MCF 10A (cell line): ENCODE data around the gene ABHD12. TPM values are rescaled to one million over a fixed set of nuclear protein-coding genes. Genes with fewer than 3 reads are reported as not detected.

Experiments
- BruUV-seq: library from RNA; stranded (reverse); fragments of 400-500 nt; replicated peaks from 2 replicates; lab custom pipeline; 2021; lab: Mats Ljungman, UMichigan
- CTCF ChIA-PET: fragments of 300-600 bp; sonication (Branson Sonifier 250); formaldehyde crosslinking; extraction: SDS; loops from one replicate; lab custom pipeline; 2021; ENCODE audit warnings: antibody characterized with exemption, inconsistent platforms; lab: Yijun Ruan, JAX
- POLR2A ChIA-PET: fragments of 300-600, 350-650 bp; sonication (Branson Sonifier 250); formaldehyde crosslinking; extraction: SDS; loops from one replicate; lab custom pipeline; 2020; ENCODE audit warnings: antibody characterized with exemption, inconsistent platforms; lab: Yijun Ruan, JAX
- DNase-seq: peaks from one replicate; pipeline ENCODE4 v3.0.0-alpha.2; 2018; ENCODE audit not compliant: unreplicated experiment
- H3K27ac Mint-ChIP-seq: one replicate; pipeline ENCODE4 v1.8.0; 2022; ENCODE audit warnings: mild to moderate bottlenecking, low read depth, mixed read lengths; ENCODE audit not compliant: unreplicated experiment
- H3K27me3 Mint-ChIP-seq: one replicate; pipeline ENCODE4 v1.8.0; 2022; ENCODE audit warnings: mixed read lengths; ENCODE audit not compliant: insufficient read depth, unreplicated experiment
- H3K36me3 Mint-ChIP-seq: one replicate; pipeline ENCODE4 v1.8.0; 2022; ENCODE audit warnings: mild to moderate bottlenecking, moderate library complexity, mixed read lengths; ENCODE audit not compliant: insufficient read depth, unreplicated experiment
- H3K4me1 Mint-ChIP-seq: one replicate; pipeline ENCODE4 v1.8.0; 2022; ENCODE audit warnings: mixed read lengths; ENCODE audit not compliant: insufficient read depth, unreplicated experiment
- H3K4me3 Mint-ChIP-seq: one replicate; pipeline ENCODE4 v1.8.0; 2022; ENCODE audit warnings: mild to moderate bottlenecking, moderate library complexity, mixed read lengths; ENCODE audit not compliant: unreplicated experiment
- H3K9me3 Mint-ChIP-seq: one replicate; pipeline ENCODE4 v1.8.0; 2022; ENCODE audit warnings: mixed read lengths; ENCODE audit not compliant: unreplicated experiment
- CTCF ChIP-seq: fragments of 200-600 bp; IDR thresholded peaks from one replicate; pipeline ENCODE4 v1.8.0; 2022; ENCODE audit warnings: antibody characterized with exemption, mild to moderate bottlenecking; ENCODE audit not compliant: unreplicated experiment
- intact Hi-C: fragments of 100-400 bp; cut with micrococcal nuclease; formaldehyde crosslinking; loops from 2 replicates; pipeline ENCODE4 v1.14.1; 2022
- total RNA-seq: library from RNA; stranded (reverse); gene quantifications from 2 replicates; pipeline ENCODE4 v1.2.3, GENCODE V29; 2022

The ABHD12 gene
- total RNA-seq, 1 experiment from 2014 or later, result 18.6 TPM

GRCh38 chr20:25394996-25395395, 4.4 kb upstream of the ABHD12 start:
- no peak overlapping the region for H3K4me3 Mint-ChIP-seq
- ChIA-PET CTCF (interaction anchor here (0.8 to 6.3 kb wide), 6 partner anchors 12 to 330 kb away, joined by 3 to 68 read pairs (median 4); partner anchors contain the start of gene GINS1), POLR2A (interaction anchor here (0.6 to 1.5 kb wide), 4 partner anchors 12 to 216 kb away, joined by 3 to 4 read pairs (median 4); partner anchors contain the start of genes GINS1 and PYGB)
- H3K9me3 Mint-ChIP-seq, result no peaks in the 10 kb centered on the region
- no peaks in the 10 kb centered on the region for H3K4me1 Mint-ChIP-seq
- no TSS peak for BruUV-seq
- no peak overlapping the region for H3K27ac Mint-ChIP-seq
- H3K36me3 Mint-ChIP-seq, result peaks cover 7% of the 10 kb centered on the region
- TF ChIP-seq CTCF, result no peak
- no peaks in the 10 kb centered on the region for H3K27me3 Mint-ChIP-seq
- intact Hi-C loops, result loop anchor here (5.0 kb wide), 2 partner anchors 143 to 328 kb away; no protein-coding TSS in a partner anchor
- no peak for DNase-seq

- H3K4me1 Mint-ChIP-seq, result peaks cover 5% of the 10 kb centered on the region
- H3K9me3 Mint-ChIP-seq, result no peaks in the 10 kb centered on the region
- ChIA-PET POLR2A (interaction anchor here (1.1 to 1.5 kb wide), 3 partner anchors 13 to 215 kb away, joined by 3 to 4 read pairs (median 3); partner anchors contain the start of genes GINS1 and PYGB), CTCF (interaction anchor here (1.0 to 2.6 kb wide), 4 partner anchors 83 to 400 kb away, joined by 3 to 15 read pairs (median 4); no protein-coding TSS in a partner anchor)
- peaks cover 7% of the 10 kb centered on the region for H3K36me3 Mint-ChIP-seq
- no peak for DNase-seq
- TF ChIP-seq CTCF, result no peak
- intact Hi-C loops, result no loop called here
- H3K27me3 Mint-ChIP-seq, result no peaks in the 10 kb centered on the region
- H3K4me3 Mint-ChIP-seq, result no peak overlapping the region
- no peak overlapping the region for H3K27ac Mint-ChIP-seq
- BruUV-seq, result no TSS peak
These were observed 3.6 kb upstream of the ABHD12 start for GRCh38 chr20:25394276-25394675.

- Mint-ChIP-seq H3K27ac (no peak overlapping the region), H3K27me3 (no peaks in the 10 kb centered on the region), H3K9me3 (no peaks in the 10 kb centered on the region), H3K4me3 (peak overlapping the region; percentile 75), H3K4me1 (peaks cover 7% of the 10 kb centered on the region), H3K36me3 (peaks cover 20% of the 10 kb centered on the region)
- peak; percentile 35 for DNase-seq
- POLR2A ChIA-PET, result interaction anchor here (1.1 to 1.6 kb wide), 4 partner anchors 75 to 140 kb away, joined by 3 to 9 read pairs (median 6); no protein-coding TSS in a partner anchor
- BruUV-seq, result no TSS peak
- CTCF ChIA-PET, result interaction anchor here (0.7 to 1.1 kb wide), 3 partner anchors 53 to 78 kb away, joined by 3 to 4 read pairs (median 3); no protein-coding TSS in a partner anchor
- TF ChIP-seq CTCF, result no peak
- intact Hi-C loops, result no loop called here
These were observed 637 bp downstream of the ABHD12 start for GRCh38 chr20:25389858-25390537.

GRCh38 chr20:25389401-25389857, 1.2 kb downstream of the ABHD12 start:
- Mint-ChIP-seq H3K9me3 (no peaks in the 10 kb centered on the region), H3K4me3 (peak overlapping the region; percentile 75), H3K27ac (no peak overlapping the region), H3K4me1 (peaks cover 7% of the 10 kb centered on the region), H3K27me3 (no peaks in the 10 kb centered on the region), H3K36me3 (peaks cover 20% of the 10 kb centered on the region)
- TF ChIP-seq CTCF, result no peak
- ChIA-PET CTCF (interaction anchor here (0.7 to 1.6 kb wide), 3 partner anchors 8 to 79 kb away, joined by 3 read pairs; no protein-coding TSS in a partner anchor), POLR2A (interaction anchor here (0.7 to 1.4 kb wide), 2 partner anchors 134 to 357 kb away, joined by 3 to 5 read pairs; no protein-coding TSS in a partner anchor)
- intact Hi-C loops, result no loop called here
- TSS peak; percentile 51 for BruUV-seq
- peak; percentile 36 for DNase-seq
